ENCODE data around the gene SKIL. TPM values are rescaled to one million over a fixed set of nuclear protein-coding genes. Genes with fewer than 3 reads are reported as not detected.

SKIL gene
- total and polyA plus RNA-seq, 7 donors: 7.3 to 46.6 (median 30.1) TPM

GRCh38 chr3:170423001-170423615 is 65.6 kb downstream of the SKIL start:
- peaks cover 7% of the 10 kb centered on the region for H3K4me1 ChIP-seq
- TF ChIP-seq CTCF (IDR thresholded peaks at IDR 0.05): no peak
- DNase-seq (no peak), ATAC-seq (no peak)
- intact Hi-C loops (cut with DNase I): no loop called here
- H3K27ac ChIP-seq: no peak overlapping the region
- H3K9me3 ChIP-seq: no peaks in the 10 kb centered on the region
- peaks cover 0 to 19% (median 7%) of the 10 kb centered on the region in 3 donors for H3K27me3 ChIP-seq (ENCODE audit: insufficient read depth in 3 of 3, low read length in 2 of 3)
- no peaks in the 10 kb centered on the region for H3K36me3 ChIP-seq (ENCODE audit: insufficient read depth in 1 of 2, low read depth in 1 of 2)
- WGBS, 3 donors: 76 to 85% (median 83%) methylated on average over 8 of the region's 8 CpGs
- no peak overlapping the region for H3K4me3 ChIP-seq

- Histone ChIP-seq H3K27me3 (ENCODE audit: insufficient read depth in 3 of 3, low read length in 2 of 3) (peaks cover 0 to 3% (median 0%) of the 10 kb centered on the region in 3 donors), H3K9me3 (no peaks in the 10 kb centered on the region), H3K4me3 (no peak overlapping the region), H3K27ac (no peak overlapping the region), H3K36me3 (ENCODE audit: insufficient read depth in 1 of 2, low read depth in 1 of 2) (no peaks in the 10 kb centered on the region), H3K4me1 (no peaks in the 10 kb centered on the region)
- intact Hi-C loops (cut with DNase I): no loop called here
- TF ChIP-seq CTCF (IDR thresholded peaks at IDR 0.05): no peak
- no peak for ATAC-seq
- 80 to 84% (median 83%) methylated on average over 8 of the region's 8 CpGs for WGBS, 3 donors
- no peak for DNase-seq
Measured at GRCh38 chr3:170424879-170425278, 67.4 kb downstream of the SKIL start.

GRCh38 chr3:170425491-170426239 is 68.2 kb downstream of the SKIL start:
- intact Hi-C loops (cut with DNase I): no loop called here
- no peak for TF ChIP-seq CTCF (IDR thresholded peaks at IDR 0.05)
- H3K27ac ChIP-seq: no peak overlapping the region
- no peaks in the 10 kb centered on the region for H3K4me1 ChIP-seq
- H3K4me3 ChIP-seq: no peak overlapping the region
- no peaks in the 10 kb centered on the region for H3K36me3 ChIP-seq (ENCODE audit: insufficient read depth in 1 of 2, low read depth in 1 of 2)
- H3K27me3 ChIP-seq (ENCODE audit: insufficient read depth in 3 of 3, low read length in 2 of 3): no peaks in the 10 kb centered on the region
- WGBS, 3 donors: 54 to 62% (median 55%) methylated on average over 11 of the region's 11 CpGs
- DNase-seq (no peak), ATAC-seq (no peak)
- no peaks in the 10 kb centered on the region for H3K9me3 ChIP-seq

GRCh38 chr3:170426240-170426797 is 68.8 kb downstream of the SKIL start:
- no peak for TF ChIP-seq CTCF (IDR thresholded peaks at IDR 0.05)
- ATAC-seq (no peak), DNase-seq (no peak)
- WGBS, 3 donors: 70 to 88% (median 85%) methylated on average over 2 of the region's 2 CpGs
- Histone ChIP-seq H3K27me3 (ENCODE audit: insufficient read depth in 3 of 3, low read length in 2 of 3) (no peaks in the 10 kb centered on the region), H3K27ac (no peak overlapping the region), H3K36me3 (ENCODE audit: insufficient read depth in 1 of 2, low read depth in 1 of 2) (no peaks in the 10 kb centered on the region), H3K9me3 (no peaks in the 10 kb centered on the region), H3K4me1 (no peaks in the 10 kb centered on the region), H3K4me3 (no peak overlapping the region)
- intact Hi-C loops (cut with DNase I): no loop called here

Measured in psoas muscle (tissue), 8 donors.